Esophagus muscularis mucosa (tissue), 4 donors: ENCODE results near the gene BAK1. TPM values are rescaled to one million over a fixed set of nuclear protein-coding genes. Genes with fewer than 3 reads are reported as not detected.

Experiments used
- DNase-seq: peaks from one replicate; pipeline ENCODE4 v3.0.0-alpha.2; 2017; ENCODE audit errors: extremely low spot score
- H3K27ac ChIP-seq, 4 donors: fragments of 200-600 bp; sonication (generic); replicated peaks in 1 of 4; 1 replicate in 3 of 4; 2 replicates in 1 of 4; pipeline ENCODE4 v1.5.1; 2016 to 2019; ENCODE audit warnings: mild to moderate bottlenecking in 1 of 4
- H3K27me3 ChIP-seq, 4 donors: fragments of 200-600 bp; sonication (generic); one replicate each; pipeline versions ENCODE4 v1.5.1 to v1.6.0; 2016 to 2019
- H3K36me3 ChIP-seq, 4 donors: fragments of 200-600 bp; sonication (generic); one replicate each; pipeline ENCODE4 v1.5.1; 2016 to 2019
- H3K4me1 ChIP-seq, 4 donors: fragments of 200-600 bp; sonication (generic); one replicate each; pipeline ENCODE4 v1.5.1; 2016 to 2019
- H3K4me3 ChIP-seq, 4 donors: fragments of 200-600 bp; sonication (generic); 1 replicate in 2 of 4; 2 replicates in 2 of 4; pipeline ENCODE4 v1.5.1; 2016 to 2019; ENCODE audit warnings: mild to moderate bottlenecking in 4 of 4, moderate library complexity in 1 of 4
- H3K9me3 ChIP-seq, 4 donors: fragments of 200-600 bp; sonication (generic); 1 replicate in 3 of 4; 2 replicates in 1 of 4; pipeline ENCODE4 v1.5.1; 2016 to 2019
- EP300 ChIP-seq: sonication (generic); formaldehyde crosslinking; IDR thresholded peaks from one replicate; pipeline ENCODE4 v1.6.1; 2017; ENCODE audit warnings: antibody characterized with exemption
- POLR2A ChIP-seq: fragments of 450-650 bp; IDR thresholded peaks from one replicate; pipeline ENCODE4 v1.6.1; 2017; ENCODE audit warnings: antibody characterized with exemption, moderate library complexity, mild to moderate bottlenecking, low read depth
- POLR2AphosphoS5 ChIP-seq, 2 donors: sonication (generic); formaldehyde crosslinking; IDR thresholded peaks; one replicate each; pipeline ENCODE4 v1.6.1; 2017; ENCODE audit warnings: antibody characterized with exemption in 2 of 2
- WGBS: methylation state at CpG from one replicate; pipeline ENCODE4 v1.1.5; 2018; 5-methylcytosine and 5-hydroxymethylcytosine counted together
- intact Hi-C: fragments of 100-400 bp; cut with DNase I; formaldehyde crosslinking; loops from one replicate; pipeline ENCODE4 v1.15.1; 2023
- total RNA-seq, 4 donors: library from RNA; depleted of rRNA; stranded (reverse); fragments of >200 nt; gene quantifications; one replicate each; pipeline versions ENCODE4 v1.1.0 to v1.2.1, GENCODE V29; 2016
- TF ChIP-seq, protein P1 (sequence below), 3 experiments: fragments of 200-600 bp in 2 of 3; fragments of 450-650 bp in 1 of 3; sonication (generic) in 2 of 3; IDR thresholded peaks; one replicate each; pipeline ENCODE4 v1.5.1; 2017 to 2019; ENCODE audit warnings: antibody characterized with exemption in 3 of 3, mild to moderate bottlenecking in 2 of 3, moderate library complexity in 1 of 3

Gene BAK1
- total RNA-seq, 4 donors from 2014 or later: 9.9 to 13.1 (median 11.7) TPM

GRCh38 chr6:33581186-33581585 lies 1.1 kb upstream of the BAK1 start:
- H3K4me1 ChIP-seq: peaks cover 40 to 56% (median 48%) of the 10 kb centered on the region in 4 donors
- H3K27ac ChIP-seq: no peak overlapping the region
- 95% methylated on average over 5 of the region's 5 CpGs for WGBS
- intact Hi-C loops: no loop called here
- H3K36me3 ChIP-seq: peaks cover 7 to 18% (median 16%) of the 10 kb centered on the region in 4 donors
- H3K9me3 ChIP-seq: no peaks in the 10 kb centered on the region
- no peak for DNase-seq
- no peaks in the 10 kb centered on the region for H3K27me3 ChIP-seq
- H3K4me3 ChIP-seq: no peak overlapping the region
- no peak for TF ChIP-seq EP300
- no peak for TF ChIP-seq POLR2A
- no peak for TF ChIP-seq POLR2AphosphoS5 (IDR thresholded peaks at IDR 0.05)
- TF ChIP-seq, protein P1, sequence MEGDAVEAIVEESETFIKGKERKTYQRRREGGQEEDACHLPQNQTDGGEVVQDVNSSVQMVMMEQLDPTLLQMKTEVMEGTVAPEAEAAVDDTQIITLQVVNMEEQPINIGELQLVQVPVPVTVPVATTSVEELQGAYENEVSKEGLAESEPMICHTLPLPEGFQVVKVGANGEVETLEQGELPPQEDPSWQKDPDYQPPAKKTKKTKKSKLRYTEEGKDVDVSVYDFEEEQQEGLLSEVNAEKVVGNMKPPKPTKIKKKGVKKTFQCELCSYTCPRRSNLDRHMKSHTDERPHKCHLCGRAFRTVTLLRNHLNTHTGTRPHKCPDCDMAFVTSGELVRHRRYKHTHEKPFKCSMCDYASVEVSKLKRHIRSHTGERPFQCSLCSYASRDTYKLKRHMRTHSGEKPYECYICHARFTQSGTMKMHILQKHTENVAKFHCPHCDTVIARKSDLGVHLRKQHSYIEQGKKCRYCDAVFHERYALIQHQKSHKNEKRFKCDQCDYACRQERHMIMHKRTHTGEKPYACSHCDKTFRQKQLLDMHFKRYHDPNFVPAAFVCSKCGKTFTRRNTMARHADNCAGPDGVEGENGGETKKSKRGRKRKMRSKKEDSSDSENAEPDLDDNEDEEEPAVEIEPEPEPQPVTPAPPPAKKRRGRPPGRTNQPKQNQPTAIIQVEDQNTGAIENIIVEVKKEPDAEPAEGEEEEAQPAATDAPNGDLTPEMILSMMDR (IDR thresholded peaks at IDR 0.05): no peak

DNA sequence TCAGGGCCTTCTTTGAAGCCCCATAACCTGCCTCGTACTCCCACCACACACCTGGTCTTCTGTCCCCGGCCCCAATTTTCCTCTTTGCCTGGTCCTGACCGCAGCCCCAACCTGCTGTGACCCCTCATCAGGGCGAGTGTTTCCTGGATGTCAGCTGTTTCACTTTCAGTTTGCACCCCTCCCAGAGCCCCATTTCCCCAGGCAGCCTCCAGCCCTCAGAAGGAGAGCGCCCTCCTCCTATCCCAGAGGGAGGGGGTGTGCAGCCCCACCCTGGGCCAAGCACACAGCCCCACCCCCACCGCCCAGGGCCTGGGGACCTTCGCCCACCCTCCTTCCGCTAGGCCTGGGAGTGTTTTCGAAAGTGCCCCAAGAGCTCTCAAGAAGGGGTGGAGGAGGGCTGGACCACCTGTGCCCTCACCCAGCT lies 1.5 kb downstream of the BAK1 start:
- intact Hi-C loops: loop anchor here (10.0 kb wide), 2 partner anchors 124 to 184 kb away; partner anchors contain the start of genes KIFC1 and ZBTB9
- H3K27ac ChIP-seq: peak overlapping the region; percentile 86 to 91 (median 88)

GRCh38 chr6:33578164-33578563 lies 1.9 kb downstream of the BAK1 start:
- DNase-seq: no peak
- H3K27ac ChIP-seq: peak overlapping the region; percentile 52 to 91 (median 87)
- no peaks in the 10 kb centered on the region for H3K9me3 ChIP-seq
- H3K4me3 ChIP-seq: peak overlapping the region in 3 of 4 donors; percentile 85 to 94 (median 93)
- H3K36me3 ChIP-seq: peaks cover 31 to 48% (median 46%) of the 10 kb centered on the region in 4 donors
- peaks cover 30 to 46% (median 38%) of the 10 kb centered on the region in 4 donors for H3K4me1 ChIP-seq
- intact Hi-C loops: loop anchor here (10.0 kb wide), 2 partner anchors 123 to 183 kb away; partner anchors contain the start of genes KIFC1 and ZBTB9
- WGBS: 93% methylated on average over 7 of the region's 7 CpGs
- H3K27me3 ChIP-seq: no peaks in the 10 kb centered on the region
- TF ChIP-seq POLR2AphosphoS5 (IDR thresholded peaks at IDR 0.05): no peak
- no peak for TF ChIP-seq EP300
- TF ChIP-seq, protein P1 (IDR thresholded peaks at IDR 0.05): no peak
- TF ChIP-seq POLR2A: no peak

More for the DNA sequence above, 1.5 kb downstream of the BAK1 start:
- TF ChIP-seq POLR2A (no peak), POLR2AphosphoS5 (IDR thresholded peaks at IDR 0.05) (no peak), EP300 (no peak)
- TF ChIP-seq, protein P1 (IDR thresholded peaks at IDR 0.05): no peak
- no peak for DNase-seq
- 48% methylated on average over 4 of the region's 9 CpGs for WGBS
- Histone ChIP-seq H3K4me1 (peaks cover 30 to 46% (median 38%) of the 10 kb centered on the region in 4 donors), H3K27me3 (no peaks in the 10 kb centered on the region), H3K36me3 (peaks cover 31 to 44% (median 42%) of the 10 kb centered on the region in 4 donors), H3K4me3 (peak overlapping the region; percentile 83 to 94 (median 89)), H3K9me3 (no peaks in the 10 kb centered on the region)

DNA sequence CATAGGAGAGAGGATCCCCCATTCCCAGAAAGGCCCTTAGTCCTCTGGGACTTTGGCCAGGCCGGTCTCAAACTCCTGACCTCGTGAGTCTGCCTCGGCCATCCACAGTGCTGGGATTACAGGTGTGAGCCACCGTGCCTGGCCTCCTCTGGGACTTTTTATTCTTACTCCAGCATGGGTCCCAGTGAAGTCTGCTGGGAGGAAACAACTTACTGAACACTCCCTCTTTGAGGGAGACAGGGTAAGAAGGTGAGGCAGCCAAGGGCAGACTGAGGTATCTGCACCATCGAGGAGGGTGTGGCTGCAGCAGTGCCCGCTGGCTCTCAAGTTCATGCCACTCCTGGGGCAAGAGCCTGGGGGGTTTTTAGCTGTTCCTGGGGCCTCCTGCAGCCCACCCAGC lies 2.4 kb downstream of the BAK1 start:
- Histone ChIP-seq H3K4me1 (peaks cover 30 to 46% (median 38%) of the 10 kb centered on the region in 4 donors), H3K9me3 (no peaks in the 10 kb centered on the region), H3K27me3 (no peaks in the 10 kb centered on the region), H3K4me3 (no peak overlapping the region), H3K27ac (peak overlapping the region; percentile 10 to 91 (median 70)), H3K36me3 (peaks cover 31 to 49% (median 46%) of the 10 kb centered on the region in 4 donors)
- no peak for DNase-seq
- WGBS: 78% methylated on average over 4 of the region's 6 CpGs
- intact Hi-C loops: loop anchor here (10.0 kb wide), 2 partner anchors 123 to 183 kb away; partner anchors contain the start of genes KIFC1 and ZBTB9
- TF ChIP-seq EP300: no peak
- TF ChIP-seq, protein P1 (IDR thresholded peaks at IDR 0.05): no peak
- no peak for TF ChIP-seq POLR2AphosphoS5 (IDR thresholded peaks at IDR 0.05)
